Measurements from ENCODE around the gene CYTH1. TPM values are rescaled to one million over a fixed set of nuclear protein-coding genes. Genes with fewer than 3 reads are reported as not detected.

Gene CYTH1
- total and polyA plus RNA-seq, 3 donors from 2014 or later = 40.8 to 47.9 (median 42.2) TPM

- TF ChIP-seq, protein P1, sequence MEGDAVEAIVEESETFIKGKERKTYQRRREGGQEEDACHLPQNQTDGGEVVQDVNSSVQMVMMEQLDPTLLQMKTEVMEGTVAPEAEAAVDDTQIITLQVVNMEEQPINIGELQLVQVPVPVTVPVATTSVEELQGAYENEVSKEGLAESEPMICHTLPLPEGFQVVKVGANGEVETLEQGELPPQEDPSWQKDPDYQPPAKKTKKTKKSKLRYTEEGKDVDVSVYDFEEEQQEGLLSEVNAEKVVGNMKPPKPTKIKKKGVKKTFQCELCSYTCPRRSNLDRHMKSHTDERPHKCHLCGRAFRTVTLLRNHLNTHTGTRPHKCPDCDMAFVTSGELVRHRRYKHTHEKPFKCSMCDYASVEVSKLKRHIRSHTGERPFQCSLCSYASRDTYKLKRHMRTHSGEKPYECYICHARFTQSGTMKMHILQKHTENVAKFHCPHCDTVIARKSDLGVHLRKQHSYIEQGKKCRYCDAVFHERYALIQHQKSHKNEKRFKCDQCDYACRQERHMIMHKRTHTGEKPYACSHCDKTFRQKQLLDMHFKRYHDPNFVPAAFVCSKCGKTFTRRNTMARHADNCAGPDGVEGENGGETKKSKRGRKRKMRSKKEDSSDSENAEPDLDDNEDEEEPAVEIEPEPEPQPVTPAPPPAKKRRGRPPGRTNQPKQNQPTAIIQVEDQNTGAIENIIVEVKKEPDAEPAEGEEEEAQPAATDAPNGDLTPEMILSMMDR (IDR thresholded peaks at IDR 0.05) = no peak
- no peak for TF ChIP-seq POLR2A (IDR thresholded peaks at IDR 0.05)
- H3K4me3 ChIP-seq = no peak overlapping the region
- H3K27me3 ChIP-seq = no peaks in the 10 kb centered on the region
- WGBS, 2 donors = 93 to 96% methylated on average over 14 of the region's 14 CpGs
- H3K4me1 ChIP-seq = no peaks in the 10 kb centered on the region
- no peaks in the 10 kb centered on the region for H3K36me3 ChIP-seq (ENCODE audit: low read depth, missing control alignments)
- intact Hi-C loops (cut with DNase I; ENCODE audit: low total_unique reads) = no loop called here
- H3K27ac ChIP-seq = no peak overlapping the region
- DNase-seq = no peak
- no peaks in the 10 kb centered on the region for H3K9me3 ChIP-seq
Measured at GRCh38 chr17:78802459-78802858, 20.4 kb upstream of the CYTH1 start.

DNA sequence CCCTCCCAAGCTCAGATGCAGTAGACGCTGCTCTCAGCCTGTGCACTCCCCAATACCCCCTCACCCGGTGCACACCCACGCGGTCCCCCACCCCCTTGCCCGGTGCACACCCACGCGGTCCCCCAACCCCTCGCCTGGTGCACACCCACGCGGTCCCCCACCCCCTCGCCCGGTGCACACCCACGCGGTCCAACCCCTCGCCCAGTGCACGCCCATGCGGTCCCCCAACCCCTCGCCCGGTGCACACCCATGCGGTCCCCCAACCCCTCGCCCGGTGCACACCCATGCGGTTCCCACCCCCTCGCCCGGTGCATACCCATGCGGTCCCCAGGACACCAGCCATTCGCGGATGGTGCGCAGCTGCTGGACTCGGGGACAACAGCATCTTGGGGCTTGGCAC is 19.9 kb upstream of the CYTH1 start:
- TF ChIP-seq, protein P1 (IDR thresholded peaks at IDR 0.05) = no peak
- TF ChIP-seq POLR2A (IDR thresholded peaks at IDR 0.05) = no peak
- 88 to 93% methylated on average over 27 to 30 of the region's 30 CpGs for WGBS, 2 donors
- no peaks in the 10 kb centered on the region for H3K36me3 ChIP-seq (ENCODE audit: low read depth, missing control alignments)

GRCh38 chr17:78800132-78800931 is 18.3 kb upstream of the CYTH1 start:
- 88 to 92% methylated on average over 18 of the region's 18 CpGs for WGBS, 2 donors
- Histone ChIP-seq H3K9me3 (no peaks in the 10 kb centered on the region), H3K4me3 (no peak overlapping the region), H3K27me3 (no peaks in the 10 kb centered on the region), H3K4me1 (no peaks in the 10 kb centered on the region), H3K36me3 (ENCODE audit: low read depth, missing control alignments) (no peaks in the 10 kb centered on the region), H3K27ac (no peak overlapping the region)
- intact Hi-C loops (cut with DNase I; ENCODE audit: low total_unique reads) = no loop called here
- TF ChIP-seq, protein P1 (IDR thresholded peaks at IDR 0.05) = no peak
- no peak for TF ChIP-seq POLR2A (IDR thresholded peaks at IDR 0.05)
- DNase-seq = no peak

More for the DNA sequence above, 19.9 kb upstream of the CYTH1 start:
- H3K4me3 ChIP-seq = no peak overlapping the region
- no peaks in the 10 kb centered on the region for H3K27me3 ChIP-seq
- no peaks in the 10 kb centered on the region for H3K9me3 ChIP-seq
- no peak for DNase-seq
- intact Hi-C loops (cut with DNase I; ENCODE audit: low total_unique reads) = no loop called here
- no peak overlapping the region for H3K27ac ChIP-seq
- H3K4me1 ChIP-seq = no peaks in the 10 kb centered on the region

DNA sequence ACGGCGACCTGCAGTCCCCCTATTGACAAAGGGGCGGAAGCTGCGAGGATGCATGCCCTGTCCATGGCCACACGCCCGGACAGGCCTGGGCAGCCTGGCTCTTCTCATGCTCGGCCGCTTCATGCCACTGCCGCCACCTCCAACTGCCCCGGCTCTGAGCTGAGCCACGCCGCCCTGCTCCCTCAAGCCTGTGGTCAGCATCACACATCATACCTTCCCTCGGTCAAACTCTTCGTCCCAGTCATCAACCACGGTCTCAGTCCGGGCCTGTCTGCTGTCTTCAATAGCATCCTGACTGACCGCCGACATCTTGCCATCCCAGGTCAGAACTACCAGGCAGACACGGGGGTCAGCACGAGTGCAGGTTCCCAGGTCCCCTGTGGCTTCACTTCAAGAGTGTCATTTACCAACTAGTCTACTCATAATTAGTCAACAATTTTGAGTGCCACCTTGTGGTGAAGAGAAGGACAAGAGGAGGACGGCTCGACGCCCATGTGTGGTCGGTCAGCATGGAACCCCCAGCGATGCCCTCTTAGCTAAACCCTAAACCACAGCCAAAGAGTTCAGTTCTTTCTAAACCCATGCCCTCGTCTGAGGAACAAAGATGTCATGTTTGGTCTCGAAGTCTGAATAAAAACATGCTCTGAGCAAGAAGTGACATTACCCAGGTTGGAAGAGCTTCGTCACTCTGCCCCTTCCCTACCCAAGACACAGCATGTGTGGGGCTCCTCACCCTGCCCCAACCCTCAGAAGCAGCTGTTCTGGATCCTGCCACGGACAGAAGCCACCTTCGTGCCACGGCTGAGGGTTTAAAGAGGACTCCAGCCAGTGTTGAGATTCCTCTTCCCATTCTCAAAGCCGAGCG is 16.9 kb upstream of the CYTH1 start:
- no peak for DNase-seq
- H3K27ac ChIP-seq = no peak overlapping the region
- TF ChIP-seq POLR2A (IDR thresholded peaks at IDR 0.05) = no peak
- TF ChIP-seq, protein P1 (IDR thresholded peaks at IDR 0.05) = peak in 2 of 3 experiments; percentile 18 to 20
- 88 to 92% methylated on average over 22 to 33 of the region's 33 CpGs for WGBS, 2 donors
- no peaks in the 10 kb centered on the region for H3K36me3 ChIP-seq (ENCODE audit: low read depth, missing control alignments)
- intact Hi-C loops (cut with DNase I; ENCODE audit: low total_unique reads) = no loop called here
- no peaks in the 10 kb centered on the region for H3K27me3 ChIP-seq
- no peaks in the 10 kb centered on the region for H3K9me3 ChIP-seq
- no peaks in the 10 kb centered on the region for H3K4me1 ChIP-seq
- no peak overlapping the region for H3K4me3 ChIP-seq

Data from testis (tissue), 3 donors.